Neural cell (in vitro differentiated cells): Measurements from ENCODE around the gene KPNA4. TPM values are rescaled to one million over a fixed set of nuclear protein-coding genes. Genes with fewer than 3 reads are reported as not detected.

Experiments used
- H2AFZ ChIP-seq: fragments of 200-600, 300-800 bp; sonication (generic), shearing (Covaris generic); 2 replicates; pipeline ENCODE4 v1.6.0; 2014; ENCODE audit warnings: low read depth, mild to moderate bottlenecking, antibody characterized with exemption, low read length, moderate library complexity
- H3F3A ChIP-seq: fragments of 200-600 bp; shearing (Covaris generic); 2 replicates; pipeline ENCODE4 v1.6.1; 2016; ENCODE audit warnings: mild to moderate bottlenecking, moderate library complexity, mixed read lengths, antibody characterized with exemption, low read length; ENCODE audit not compliant: insufficient read depth, poor library complexity, severe bottlenecking
- H3K27ac ChIP-seq: fragments of 200-600, 300-800 bp; sonication (generic), shearing (Covaris generic); 2 replicates; pipeline ENCODE4 v1.5.1; 2014; ENCODE audit warnings: mild to moderate bottlenecking, low read length, moderate library complexity
- H3K27me3 ChIP-seq: fragments of 300-800, 200-600 bp; sonication (generic), shearing (Covaris generic); 2 replicates; pipeline ENCODE4 v1.6.0; 2014; ENCODE audit warnings: mild to moderate bottlenecking, low read depth, low read length, moderate library complexity; ENCODE audit not compliant: insufficient read depth
- H3K36me3 ChIP-seq: fragments of 300-800, 200-600 bp; sonication (generic), shearing (Covaris generic); 2 replicates; pipeline ENCODE4 v1.5.1; 2014; ENCODE audit warnings: mild to moderate bottlenecking, antibody characterized with exemption, low read length, moderate library complexity; ENCODE audit not compliant: insufficient read depth
- H3K4me2 ChIP-seq: fragments of 300-800, 200-600 bp; sonication (generic), shearing (Covaris generic); 2 replicates; pipeline ENCODE4 v1.6.0; 2014; ENCODE audit warnings: mild to moderate bottlenecking, low read length
- H3K4me3 ChIP-seq: fragments of 300-800, 200-600 bp; sonication (generic), shearing (Covaris generic); 2 replicates; pipeline ENCODE4 v1.5.1; 2014; ENCODE audit warnings: mild to moderate bottlenecking, low read length, moderate library complexity
- H3K79me2 ChIP-seq: fragments of 200-600 bp; shearing (Covaris generic); replicated peaks from 2 replicates; pipeline ENCODE4 v1.6.0; 2014; ENCODE audit warnings: mild to moderate bottlenecking, low read length, moderate library complexity; ENCODE audit not compliant: insufficient read depth
- H3K9ac ChIP-seq: fragments of 300-800, 200-600 bp; sonication (generic), shearing (Covaris generic); 2 replicates; pipeline ENCODE4 v1.6.1; 2016; ENCODE audit warnings: mild to moderate bottlenecking, low read length, mixed read lengths
- H3K9me2 ChIP-seq: fragments of 200-600 bp; shearing (Covaris generic); 2 replicates; pipeline ENCODE4 v1.6.1; 2016; ENCODE audit warnings: mild to moderate bottlenecking, low read length, mixed read lengths; ENCODE audit not compliant: insufficient read depth
- H3K9me3 ChIP-seq: fragments of 200-600, 300-800 bp; sonication (generic), shearing (Covaris generic); 2 replicates; pipeline ENCODE4 v1.6.1; 2016; ENCODE audit warnings: mild to moderate bottlenecking, mixed run types, low read length, moderate library complexity, mixed read lengths
- H4K20me1 ChIP-seq: fragments of 200-600 bp; shearing (Covaris generic); 2 replicates; pipeline ENCODE4 v1.6.1; 2016; ENCODE audit warnings: mild to moderate bottlenecking, mixed run types; ENCODE audit not compliant: insufficient read depth
- EP300 ChIP-seq: fragments of 450-650 bp; conservative IDR thresholded peaks from 2 replicates; pipeline ENCODE4 v1.6.1; 2014; ENCODE audit warnings: antibody characterized with exemption, mild to moderate bottlenecking, moderate library complexity; ENCODE audit not compliant: poor library complexity, severe bottlenecking
- EZH2 ChIP-seq: fragments of 200-600, 300-800 bp; shearing (Covaris generic), sonication (generic); IDR thresholded peaks from 2 replicates; pipeline ENCODE4 v1.6.1; 2014; ENCODE audit warnings: antibody characterized with exemption, low read length, borderline replicate concordance, mild to moderate bottlenecking; ENCODE audit not compliant: insufficient read depth, poor library complexity, severe bottlenecking
- MXI1 ChIP-seq: fragments of 450-650 bp; conservative IDR thresholded peaks from 2 replicates; pipeline ENCODE4 v1.6.1; 2014; ENCODE audit warnings: antibody characterized with exemption, mild to moderate bottlenecking; ENCODE audit not compliant: poor library complexity, severe bottlenecking
- POLR2AphosphoS5 ChIP-seq: IDR thresholded peaks from 2 replicates; pipeline ENCODE4 v1.6.1; 2012
- RAD21 ChIP-seq: fragments of 450-650 bp; conservative IDR thresholded peaks from 2 replicates; pipeline ENCODE4 v1.6.1; 2014; ENCODE audit warnings: antibody characterized with exemption, mild to moderate bottlenecking, moderate library complexity
- SMC3 ChIP-seq: fragments of 450-650 bp; conservative IDR thresholded peaks from 2 replicates; pipeline ENCODE4 v1.6.1; 2014; ENCODE audit warnings: antibody characterized with exemption, mild to moderate bottlenecking, moderate library complexity; ENCODE audit not compliant: poor library complexity
- TAF1 ChIP-seq: IDR thresholded peaks from 2 replicates; pipeline ENCODE4 v1.6.1; 2012; ENCODE audit warnings: low read depth
- polyA plus RNA-seq: library from polyadenylated mRNA; depleted of rRNA; stranded (reverse); fragments of >200 nt; gene quantifications from 2 replicates; pipeline ENCODE4 v1.2.3, GENCODE V29; 2014
- TF ChIP-seq, protein P1 (sequence below): fragments of 450-650 bp; IDR thresholded peaks from 2 replicates; pipeline ENCODE4 v1.5.1; 2014; ENCODE audit warnings: antibody characterized with exemption, mild to moderate bottlenecking, moderate library complexity; ENCODE audit not compliant: poor library complexity, severe bottlenecking
- TF ChIP-seq, protein P2 (sequence below): IDR thresholded peaks from 2 replicates; pipeline ENCODE4 v1.6.1; 2012; ENCODE audit warnings: borderline replicate concordance

The KPNA4 gene
- polyA plus RNA-seq, 1 donor from 2014 or later = 23.1 TPM

DNA sequence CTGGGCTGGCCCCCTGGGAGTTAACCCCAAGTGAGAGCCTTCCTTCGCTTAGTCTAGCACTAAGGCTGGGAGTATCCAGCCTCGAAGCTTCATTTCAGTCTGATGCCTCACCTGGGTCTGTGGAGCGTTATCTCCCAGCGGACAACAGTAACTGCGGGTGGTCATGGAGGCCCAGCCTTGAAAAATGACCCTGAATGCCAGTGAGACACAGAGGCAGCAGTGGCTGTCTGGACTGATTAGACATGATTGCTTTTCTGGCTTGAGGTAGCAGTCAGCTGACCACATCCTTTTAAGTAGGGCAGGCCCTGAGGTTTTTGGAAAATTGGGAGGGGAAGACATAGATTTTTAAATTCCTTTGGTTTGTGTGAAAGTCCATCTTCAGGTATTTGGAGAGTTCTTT lies 87.6 kb downstream of the KPNA4 start:
- H3K36me3 ChIP-seq = no peaks in the 10 kb centered on the region
- H3K9me2 ChIP-seq = no peaks in the 10 kb centered on the region
- H3F3A ChIP-seq = no peaks in the 10 kb centered on the region
- no peaks in the 10 kb centered on the region for H4K20me1 ChIP-seq
- no peak overlapping the region for H3K4me3 ChIP-seq
- H3K9ac ChIP-seq = no peak overlapping the region
- TF ChIP-seq MXI1 = no peak
- TF ChIP-seq TAF1 = no peak
- no peak for TF ChIP-seq SMC3
- TF ChIP-seq EP300 = no peak
- TF ChIP-seq EZH2 = no peak
- TF ChIP-seq RAD21 = no peak
- TF ChIP-seq, protein P1, sequence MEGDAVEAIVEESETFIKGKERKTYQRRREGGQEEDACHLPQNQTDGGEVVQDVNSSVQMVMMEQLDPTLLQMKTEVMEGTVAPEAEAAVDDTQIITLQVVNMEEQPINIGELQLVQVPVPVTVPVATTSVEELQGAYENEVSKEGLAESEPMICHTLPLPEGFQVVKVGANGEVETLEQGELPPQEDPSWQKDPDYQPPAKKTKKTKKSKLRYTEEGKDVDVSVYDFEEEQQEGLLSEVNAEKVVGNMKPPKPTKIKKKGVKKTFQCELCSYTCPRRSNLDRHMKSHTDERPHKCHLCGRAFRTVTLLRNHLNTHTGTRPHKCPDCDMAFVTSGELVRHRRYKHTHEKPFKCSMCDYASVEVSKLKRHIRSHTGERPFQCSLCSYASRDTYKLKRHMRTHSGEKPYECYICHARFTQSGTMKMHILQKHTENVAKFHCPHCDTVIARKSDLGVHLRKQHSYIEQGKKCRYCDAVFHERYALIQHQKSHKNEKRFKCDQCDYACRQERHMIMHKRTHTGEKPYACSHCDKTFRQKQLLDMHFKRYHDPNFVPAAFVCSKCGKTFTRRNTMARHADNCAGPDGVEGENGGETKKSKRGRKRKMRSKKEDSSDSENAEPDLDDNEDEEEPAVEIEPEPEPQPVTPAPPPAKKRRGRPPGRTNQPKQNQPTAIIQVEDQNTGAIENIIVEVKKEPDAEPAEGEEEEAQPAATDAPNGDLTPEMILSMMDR = no peak
- no peak for TF ChIP-seq POLR2AphosphoS5
- TF ChIP-seq, protein P2, sequence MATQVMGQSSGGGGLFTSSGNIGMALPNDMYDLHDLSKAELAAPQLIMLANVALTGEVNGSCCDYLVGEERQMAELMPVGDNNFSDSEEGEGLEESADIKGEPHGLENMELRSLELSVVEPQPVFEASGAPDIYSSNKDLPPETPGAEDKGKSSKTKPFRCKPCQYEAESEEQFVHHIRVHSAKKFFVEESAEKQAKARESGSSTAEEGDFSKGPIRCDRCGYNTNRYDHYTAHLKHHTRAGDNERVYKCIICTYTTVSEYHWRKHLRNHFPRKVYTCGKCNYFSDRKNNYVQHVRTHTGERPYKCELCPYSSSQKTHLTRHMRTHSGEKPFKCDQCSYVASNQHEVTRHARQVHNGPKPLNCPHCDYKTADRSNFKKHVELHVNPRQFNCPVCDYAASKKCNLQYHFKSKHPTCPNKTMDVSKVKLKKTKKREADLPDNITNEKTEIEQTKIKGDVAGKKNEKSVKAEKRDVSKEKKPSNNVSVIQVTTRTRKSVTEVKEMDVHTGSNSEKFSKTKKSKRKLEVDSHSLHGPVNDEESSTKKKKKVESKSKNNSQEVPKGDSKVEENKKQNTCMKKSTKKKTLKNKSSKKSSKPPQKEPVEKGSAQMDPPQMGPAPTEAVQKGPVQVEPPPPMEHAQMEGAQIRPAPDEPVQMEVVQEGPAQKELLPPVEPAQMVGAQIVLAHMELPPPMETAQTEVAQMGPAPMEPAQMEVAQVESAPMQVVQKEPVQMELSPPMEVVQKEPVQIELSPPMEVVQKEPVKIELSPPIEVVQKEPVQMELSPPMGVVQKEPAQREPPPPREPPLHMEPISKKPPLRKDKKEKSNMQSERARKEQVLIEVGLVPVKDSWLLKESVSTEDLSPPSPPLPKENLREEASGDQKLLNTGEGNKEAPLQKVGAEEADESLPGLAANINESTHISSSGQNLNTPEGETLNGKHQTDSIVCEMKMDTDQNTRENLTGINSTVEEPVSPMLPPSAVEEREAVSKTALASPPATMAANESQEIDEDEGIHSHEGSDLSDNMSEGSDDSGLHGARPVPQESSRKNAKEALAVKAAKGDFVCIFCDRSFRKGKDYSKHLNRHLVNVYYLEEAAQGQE = no peak
- no peaks in the 10 kb centered on the region for H3K79me2 ChIP-seq
- no peaks in the 10 kb centered on the region for H3K27me3 ChIP-seq
- H2AFZ ChIP-seq = no peak overlapping the region
- H3K27ac ChIP-seq = no peak overlapping the region
- H3K4me2 ChIP-seq = no peak overlapping the region
- H3K9me3 ChIP-seq = no peaks in the 10 kb centered on the region

DNA sequence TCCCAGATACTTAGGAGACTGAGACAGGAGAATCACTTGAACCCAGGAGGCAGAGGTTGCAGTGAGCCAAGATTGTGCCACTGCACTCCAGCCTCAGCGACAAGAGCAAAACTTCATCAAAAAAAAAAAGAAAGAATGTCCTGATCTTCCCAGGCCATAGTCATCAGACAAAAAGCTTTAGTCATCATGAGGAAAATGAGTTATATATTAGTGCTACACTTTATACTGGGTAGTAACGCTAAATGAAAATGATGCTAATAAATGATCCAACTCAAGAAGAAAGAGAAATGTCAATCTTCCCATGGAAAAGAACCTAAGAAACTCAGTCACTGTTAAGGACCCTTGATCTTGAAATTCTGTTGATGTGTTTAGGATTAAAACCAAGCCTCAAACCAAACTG lies 89.5 kb downstream of the KPNA4 start:
- H3F3A ChIP-seq = no peaks in the 10 kb centered on the region
- H3K79me2 ChIP-seq = no peaks in the 10 kb centered on the region

More for the DNA sequence above, 89.5 kb downstream of the KPNA4 start:
- Histone ChIP-seq H2AFZ (no peak overlapping the region), H3K36me3 (no peaks in the 10 kb centered on the region), H3K9ac (no peak overlapping the region), H3K27ac (no peak overlapping the region), H3K9me3 (no peaks in the 10 kb centered on the region), H3K4me3 (no peak overlapping the region), H3K27me3 (no peaks in the 10 kb centered on the region), H3K9me2 (no peaks in the 10 kb centered on the region), H3K4me2 (no peak overlapping the region), H4K20me1 (no peaks in the 10 kb centered on the region)
- TF ChIP-seq, protein P2 = no peak
- no peak for TF ChIP-seq EZH2
- TF ChIP-seq EP300 = no peak
- no peak for TF ChIP-seq MXI1
- no peak for TF ChIP-seq SMC3
- no peak for TF ChIP-seq TAF1
- no peak for TF ChIP-seq POLR2AphosphoS5
- TF ChIP-seq, protein P1 = no peak
- no peak for TF ChIP-seq RAD21
